ENCODE data around the gene ATRIP. TPM values are rescaled to one million over a fixed set of nuclear protein-coding genes. Genes with fewer than 3 reads are reported as not detected.

ATRIP gene
- total and polyA plus RNA-seq, 2 experiments from 2014 or later = 4.3 to 4.5 TPM

DNA sequence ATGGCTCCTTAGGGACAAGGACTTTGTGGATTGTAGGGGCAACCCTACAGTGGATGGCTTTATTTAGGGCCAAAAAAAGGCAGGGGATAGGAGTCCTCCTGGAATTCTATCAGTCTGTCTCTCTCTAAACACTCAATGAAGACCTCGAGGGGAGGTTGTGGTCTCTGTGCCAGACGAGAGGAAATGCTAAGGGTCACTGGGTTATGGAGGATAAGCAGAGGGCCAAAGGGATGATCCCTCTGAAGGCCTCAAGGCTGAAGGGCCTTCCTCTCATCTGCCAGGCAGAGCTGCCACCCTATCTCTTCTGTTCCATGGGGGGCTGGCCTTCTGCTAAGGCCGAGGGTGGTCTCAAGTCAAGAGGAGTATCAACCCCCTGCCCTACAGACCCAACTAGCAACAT is 43.6 kb upstream of the ATRIP start:
- Histone ChIP-seq H3K27ac (no peak overlapping the region), H3K27me3 (no peaks in the 10 kb centered on the region), H3K9me2 (replicated peaks; ENCODE audit: insufficient read depth) (no peaks in the 10 kb centered on the region), H3K4me3 (no peak overlapping the region), H3K36me3 (replicated peaks; ENCODE audit: insufficient read depth, low read depth) (no peaks in the 10 kb centered on the region), H3K4me1 (ENCODE audit: insufficient read depth) (no peaks in the 10 kb centered on the region), H3K4me2 (no peak overlapping the region), H4K20me1 (ENCODE audit: insufficient read depth, poor library complexity, severe bottlenecking) (no peaks in the 10 kb centered on the region), H3K9me3 (ENCODE audit: low read depth) (no peaks in the 10 kb centered on the region), H3K79me2 (no peaks in the 10 kb centered on the region), H2AFZ (no peak overlapping the region)
- TF ChIP-seq EZH2phosphoT487 (IDR thresholded peaks at IDR 0.05; ENCODE audit: low read depth, severe bottlenecking, unreplicated experiment) (no peak), EZH2 (IDR thresholded peaks at IDR 0.05; ENCODE audit: borderline replicate concordance) (no peak)
- TF ChIP-seq, protein P1, sequence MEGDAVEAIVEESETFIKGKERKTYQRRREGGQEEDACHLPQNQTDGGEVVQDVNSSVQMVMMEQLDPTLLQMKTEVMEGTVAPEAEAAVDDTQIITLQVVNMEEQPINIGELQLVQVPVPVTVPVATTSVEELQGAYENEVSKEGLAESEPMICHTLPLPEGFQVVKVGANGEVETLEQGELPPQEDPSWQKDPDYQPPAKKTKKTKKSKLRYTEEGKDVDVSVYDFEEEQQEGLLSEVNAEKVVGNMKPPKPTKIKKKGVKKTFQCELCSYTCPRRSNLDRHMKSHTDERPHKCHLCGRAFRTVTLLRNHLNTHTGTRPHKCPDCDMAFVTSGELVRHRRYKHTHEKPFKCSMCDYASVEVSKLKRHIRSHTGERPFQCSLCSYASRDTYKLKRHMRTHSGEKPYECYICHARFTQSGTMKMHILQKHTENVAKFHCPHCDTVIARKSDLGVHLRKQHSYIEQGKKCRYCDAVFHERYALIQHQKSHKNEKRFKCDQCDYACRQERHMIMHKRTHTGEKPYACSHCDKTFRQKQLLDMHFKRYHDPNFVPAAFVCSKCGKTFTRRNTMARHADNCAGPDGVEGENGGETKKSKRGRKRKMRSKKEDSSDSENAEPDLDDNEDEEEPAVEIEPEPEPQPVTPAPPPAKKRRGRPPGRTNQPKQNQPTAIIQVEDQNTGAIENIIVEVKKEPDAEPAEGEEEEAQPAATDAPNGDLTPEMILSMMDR (IDR thresholded peaks at IDR 0.05; ENCODE audit: poor library complexity) = no peak
- no peak for DNase-seq (ENCODE audit: low spot score)
- WGBS (ENCODE audit: low lambda C conversion rate, missing lambda C conversion rate) = 81% methylated on average over 3 of the region's 3 CpGs

DNA sequence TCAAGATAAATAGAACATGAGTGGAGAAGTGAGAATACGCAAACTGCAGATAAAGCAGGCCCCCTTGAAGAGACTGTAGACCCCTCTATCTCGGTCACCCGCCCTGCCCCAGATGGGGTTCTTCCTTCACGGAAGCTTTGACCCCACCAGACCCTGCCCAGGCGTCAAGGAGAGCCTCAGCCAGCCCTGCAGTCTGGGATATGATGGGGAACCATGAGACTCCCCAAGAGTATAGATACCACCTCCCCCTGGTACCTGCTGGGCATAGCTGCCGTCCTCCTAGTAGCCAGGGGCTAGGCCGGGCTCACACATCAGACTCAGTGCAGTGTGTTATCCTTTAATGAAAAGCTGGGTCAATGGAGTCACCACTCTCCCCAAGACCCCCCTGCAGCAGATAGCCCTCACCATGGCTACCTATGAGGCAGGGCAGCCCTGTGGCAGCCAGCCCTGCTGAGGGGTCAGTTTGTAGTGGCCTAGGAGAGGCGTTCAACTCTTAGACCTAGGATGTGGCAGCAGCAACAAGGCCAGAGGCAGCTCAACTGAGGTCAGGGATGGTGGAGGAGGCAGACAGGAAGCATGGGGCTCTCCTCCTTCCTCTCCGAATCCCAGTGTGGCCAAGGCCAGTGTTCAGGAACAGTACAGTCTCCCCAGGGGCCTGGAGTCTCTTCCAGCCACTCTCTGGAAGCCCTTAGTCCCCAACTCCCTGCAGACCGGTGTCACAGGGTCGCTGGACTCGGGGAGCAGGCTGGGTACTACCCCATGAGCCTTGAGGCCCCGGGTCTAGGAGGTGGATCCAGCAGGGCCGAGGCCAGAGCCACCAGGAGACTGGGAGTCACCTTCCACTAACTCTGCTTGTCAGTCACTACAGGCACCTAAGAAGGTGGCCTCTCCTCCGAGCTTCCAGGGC is 42.8 kb upstream of the ATRIP start:
- no peak overlapping the region for H2AFZ ChIP-seq
- H3K4me1 ChIP-seq (ENCODE audit: insufficient read depth) = no peaks in the 10 kb centered on the region
- H3K27ac ChIP-seq = no peak overlapping the region
- H3K79me2 ChIP-seq = no peaks in the 10 kb centered on the region
- no peaks in the 10 kb centered on the region for H3K27me3 ChIP-seq
- H3K36me3 ChIP-seq (replicated peaks; ENCODE audit: insufficient read depth, low read depth) = no peaks in the 10 kb centered on the region
- 97% methylated on average over 15 of the region's 15 CpGs for WGBS (ENCODE audit: low lambda C conversion rate, missing lambda C conversion rate)
- H3K4me3 ChIP-seq = no peak overlapping the region
- no peak overlapping the region for H3K4me2 ChIP-seq
- H3K9me3 ChIP-seq (ENCODE audit: low read depth) = no peaks in the 10 kb centered on the region
- TF ChIP-seq, protein P1 (IDR thresholded peaks at IDR 0.05; ENCODE audit: poor library complexity) = no peak
- TF ChIP-seq EZH2 (IDR thresholded peaks at IDR 0.05; ENCODE audit: borderline replicate concordance) (no peak), EZH2phosphoT487 (IDR thresholded peaks at IDR 0.05; ENCODE audit: low read depth, severe bottlenecking, unreplicated experiment) (no peak)
- no peaks in the 10 kb centered on the region for H3K9me2 ChIP-seq (replicated peaks; ENCODE audit: insufficient read depth)
- DNase-seq (ENCODE audit: low spot score) = no peak
- H4K20me1 ChIP-seq (ENCODE audit: insufficient read depth, poor library complexity, severe bottlenecking) = no peaks in the 10 kb centered on the region

DNA sequence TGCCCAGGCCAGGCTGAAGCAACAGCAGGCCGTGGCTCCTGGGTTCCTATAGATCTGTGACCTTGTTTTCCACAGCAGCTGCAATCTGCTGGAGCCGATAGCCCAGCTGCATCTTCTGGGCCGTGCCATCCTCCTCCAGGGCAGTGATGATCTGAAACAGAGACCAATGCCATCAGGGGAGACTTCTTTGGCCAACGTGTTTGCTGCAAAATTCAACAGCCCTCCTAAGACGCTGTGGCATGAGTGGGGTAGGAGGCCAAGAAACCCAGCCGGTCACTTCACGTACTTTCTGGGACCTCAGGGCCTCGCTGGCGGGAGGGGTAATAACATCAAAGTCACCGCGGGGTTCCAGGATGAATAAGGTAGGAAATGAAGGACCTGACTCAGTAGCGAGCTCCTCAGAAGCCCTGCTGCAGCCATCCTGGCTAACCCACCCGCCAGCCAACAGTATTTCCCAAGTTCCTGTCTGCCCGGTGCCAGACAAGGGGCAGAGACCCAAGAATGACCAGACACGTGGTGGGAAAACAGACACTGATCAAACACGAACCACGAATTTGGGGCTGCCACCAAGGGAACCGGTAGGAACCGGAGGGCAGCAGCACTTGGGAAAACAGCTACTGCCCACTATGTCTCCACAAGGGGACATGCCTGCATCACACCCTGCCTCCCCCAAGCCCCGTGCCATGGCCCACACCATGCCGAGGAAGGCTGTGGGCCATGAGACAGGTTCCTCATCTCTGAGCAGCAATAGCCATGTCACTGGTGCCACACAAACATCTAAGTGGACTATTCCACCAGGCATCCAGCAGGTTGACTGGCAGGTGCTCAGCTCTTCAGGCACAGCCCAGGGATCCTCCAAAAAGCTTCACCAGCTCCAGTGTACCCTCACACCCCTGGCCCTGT is 41.8 kb upstream of the ATRIP start:
- H3K27me3 ChIP-seq = no peaks in the 10 kb centered on the region
- H3K4me2 ChIP-seq = no peak overlapping the region
- H3K27ac ChIP-seq = no peak overlapping the region
- H4K20me1 ChIP-seq (ENCODE audit: insufficient read depth, poor library complexity, severe bottlenecking) = no peaks in the 10 kb centered on the region
- H3K79me2 ChIP-seq = no peaks in the 10 kb centered on the region
- TF ChIP-seq, protein P1 (IDR thresholded peaks at IDR 0.05; ENCODE audit: poor library complexity) = no peak
- TF ChIP-seq EZH2phosphoT487 (IDR thresholded peaks at IDR 0.05; ENCODE audit: low read depth, severe bottlenecking, unreplicated experiment) (no peak), EZH2 (IDR thresholded peaks at IDR 0.05; ENCODE audit: borderline replicate concordance) (no peak)
- H3K4me1 ChIP-seq (ENCODE audit: insufficient read depth) = no peaks in the 10 kb centered on the region
- no peak for DNase-seq (ENCODE audit: low spot score)
- H3K9me3 ChIP-seq (ENCODE audit: low read depth) = no peaks in the 10 kb centered on the region
- WGBS (ENCODE audit: low lambda C conversion rate, missing lambda C conversion rate) = 96% methylated on average over 21 of the region's 21 CpGs
- H2AFZ ChIP-seq = no peak overlapping the region
- no peaks in the 10 kb centered on the region for H3K36me3 ChIP-seq (replicated peaks; ENCODE audit: insufficient read depth, low read depth)
- H3K4me3 ChIP-seq = no peak overlapping the region
- H3K9me2 ChIP-seq (replicated peaks; ENCODE audit: insufficient read depth) = no peaks in the 10 kb centered on the region
